ENCODE results near the gene CCDC24.

DNA sequence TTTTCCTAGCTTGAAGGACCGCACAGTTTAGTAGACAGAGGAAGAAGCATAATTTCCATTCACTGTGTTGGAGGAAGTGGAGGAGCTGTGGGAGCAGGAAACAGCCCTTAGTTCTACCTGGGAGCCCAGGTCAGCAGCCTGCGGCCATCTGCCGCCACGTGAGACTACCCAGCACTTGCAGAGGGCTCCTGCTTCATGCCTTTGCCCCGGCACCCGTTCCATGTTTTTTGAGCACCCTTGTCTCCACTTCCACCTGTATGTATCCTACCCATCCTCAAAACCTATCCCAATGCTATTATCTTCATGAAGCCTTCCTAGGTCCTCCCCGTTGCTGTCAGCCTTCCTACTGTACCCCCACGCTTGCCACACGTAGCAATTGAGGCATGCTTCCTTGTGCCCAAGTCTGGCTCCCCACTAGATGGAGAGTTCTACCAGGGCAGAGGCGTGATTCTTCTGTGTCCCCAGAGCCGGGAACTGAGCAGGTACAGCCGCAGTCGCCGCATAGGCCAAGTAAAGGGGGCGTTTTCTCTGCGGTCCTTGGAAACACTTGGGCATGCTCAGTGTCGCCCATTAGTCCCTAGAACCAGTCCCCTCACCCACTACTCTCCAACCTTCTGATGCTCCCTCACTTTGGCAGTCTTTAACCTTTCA, 38.0 kb downstream of the CCDC24 start:
- TF ChIP-seq, protein P1, sequence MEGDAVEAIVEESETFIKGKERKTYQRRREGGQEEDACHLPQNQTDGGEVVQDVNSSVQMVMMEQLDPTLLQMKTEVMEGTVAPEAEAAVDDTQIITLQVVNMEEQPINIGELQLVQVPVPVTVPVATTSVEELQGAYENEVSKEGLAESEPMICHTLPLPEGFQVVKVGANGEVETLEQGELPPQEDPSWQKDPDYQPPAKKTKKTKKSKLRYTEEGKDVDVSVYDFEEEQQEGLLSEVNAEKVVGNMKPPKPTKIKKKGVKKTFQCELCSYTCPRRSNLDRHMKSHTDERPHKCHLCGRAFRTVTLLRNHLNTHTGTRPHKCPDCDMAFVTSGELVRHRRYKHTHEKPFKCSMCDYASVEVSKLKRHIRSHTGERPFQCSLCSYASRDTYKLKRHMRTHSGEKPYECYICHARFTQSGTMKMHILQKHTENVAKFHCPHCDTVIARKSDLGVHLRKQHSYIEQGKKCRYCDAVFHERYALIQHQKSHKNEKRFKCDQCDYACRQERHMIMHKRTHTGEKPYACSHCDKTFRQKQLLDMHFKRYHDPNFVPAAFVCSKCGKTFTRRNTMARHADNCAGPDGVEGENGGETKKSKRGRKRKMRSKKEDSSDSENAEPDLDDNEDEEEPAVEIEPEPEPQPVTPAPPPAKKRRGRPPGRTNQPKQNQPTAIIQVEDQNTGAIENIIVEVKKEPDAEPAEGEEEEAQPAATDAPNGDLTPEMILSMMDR (IDR thresholded peaks at IDR 0.05 in 4 of 5, conservative IDR thresholded peaks at IDR 0.05 in 1 of 5) = no peak
- no peak for TF ChIP-seq POLR2A (IDR thresholded peaks at IDR 0.05)

Measured in gastrocnemius medialis (tissue), 4 donors.